Activated naive CD4-positive, alpha-beta T cell (primary cell): ENCODE measurements around the gene TMEM63B.
A peak's percentile ranks its signal among the peaks of the same experiment; 100 is the strongest.
"Not testable (repeated sequence)": the region's sequence is repeated elsewhere in the genome, so short reads cannot be mapped to it uniquely, and the experiment has no call there.

ENCODE experiments used
- DNase-seq, 4 experiments: peaks; one replicate each; lab custom pipeline; 2025; lab: John Stamatoyannopoulos, UW

TMEM63B gene

DNA sequence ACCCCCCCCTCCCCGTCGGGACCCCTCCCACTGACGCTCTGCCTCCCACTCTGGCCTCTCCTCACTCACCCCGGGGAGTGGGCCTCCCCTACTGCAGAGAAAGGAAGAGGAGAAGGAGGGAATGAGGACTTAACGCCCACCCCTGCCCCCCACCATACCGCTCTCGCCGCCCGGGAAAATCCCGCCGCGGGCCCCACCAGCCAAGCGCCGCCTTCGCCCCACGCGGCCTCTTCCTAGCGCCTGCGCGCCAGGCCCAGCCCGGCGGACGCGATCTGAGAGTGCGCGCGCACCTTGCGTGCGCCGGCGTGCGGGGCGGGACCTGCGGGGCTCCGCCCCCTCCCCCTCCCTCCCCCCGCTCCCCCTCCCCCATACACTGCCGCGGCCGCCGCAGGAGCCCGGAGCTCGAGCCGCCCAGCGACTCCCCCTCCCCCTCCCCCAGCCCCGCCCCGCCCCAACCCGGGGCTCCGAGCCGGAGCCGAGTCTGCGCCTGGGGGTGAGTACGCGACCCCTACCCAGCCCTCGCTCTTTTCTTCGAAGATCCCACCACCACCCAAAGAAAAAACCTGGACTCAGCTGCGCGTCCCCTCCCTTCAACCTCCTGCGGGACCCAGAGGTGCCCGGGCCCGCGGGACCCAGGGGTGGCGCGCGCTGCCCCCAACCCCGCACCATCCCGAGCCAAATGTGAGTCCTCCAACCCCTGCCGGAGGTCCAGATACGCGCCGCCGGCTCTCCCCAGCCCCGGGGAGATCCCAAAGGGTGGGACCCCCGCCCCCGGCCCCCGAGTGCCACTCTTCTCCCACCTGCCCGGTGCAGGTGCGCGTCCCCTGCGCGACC, at the start of gene TMEM63B, which contains the start of gene MRPL14:
TSS of gene TMEM63B (plus strand) at position 369 of the 834 bp plus-strand sequence. CDS start 7,031 bp downstream, outside the sequence.
TSS of gene MRPL14 (minus strand) at position 267 of the 834 bp plus-strand sequence. CDS start 10,841 bp downstream, outside the sequence.
- DNase-seq = peak; percentile 79 to 90 (median 80)

DNA sequence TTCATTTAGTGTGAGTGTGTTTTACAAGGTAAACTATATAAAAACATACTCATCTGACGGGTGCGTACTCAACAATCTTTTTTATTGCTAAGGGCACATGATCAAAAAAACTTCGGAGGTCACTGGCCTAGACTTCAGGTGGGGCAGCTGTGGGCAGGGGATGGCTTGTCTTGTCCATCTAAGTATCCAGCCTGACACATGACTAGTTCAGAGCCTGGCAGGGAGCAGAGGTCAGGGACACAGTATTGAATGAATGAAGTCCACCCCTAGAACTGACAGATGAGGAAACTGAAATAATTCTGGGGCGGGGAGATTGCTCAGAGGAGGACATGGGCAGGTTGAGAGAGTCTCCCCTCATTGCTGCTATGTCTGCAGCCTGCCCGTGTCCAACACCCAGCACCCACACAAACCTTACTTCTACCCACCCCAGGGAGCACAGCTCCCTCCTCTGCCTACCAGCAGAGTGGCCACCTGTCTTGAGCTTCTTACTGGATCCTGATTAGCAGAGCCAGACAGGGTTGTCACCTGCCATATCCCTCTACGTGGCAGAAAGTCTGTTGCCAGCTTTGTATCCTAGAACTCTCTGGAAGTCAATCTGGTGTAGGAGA, 49.0 kb upstream of the TMEM63B start:
- DNase-seq = no peak

DNA sequence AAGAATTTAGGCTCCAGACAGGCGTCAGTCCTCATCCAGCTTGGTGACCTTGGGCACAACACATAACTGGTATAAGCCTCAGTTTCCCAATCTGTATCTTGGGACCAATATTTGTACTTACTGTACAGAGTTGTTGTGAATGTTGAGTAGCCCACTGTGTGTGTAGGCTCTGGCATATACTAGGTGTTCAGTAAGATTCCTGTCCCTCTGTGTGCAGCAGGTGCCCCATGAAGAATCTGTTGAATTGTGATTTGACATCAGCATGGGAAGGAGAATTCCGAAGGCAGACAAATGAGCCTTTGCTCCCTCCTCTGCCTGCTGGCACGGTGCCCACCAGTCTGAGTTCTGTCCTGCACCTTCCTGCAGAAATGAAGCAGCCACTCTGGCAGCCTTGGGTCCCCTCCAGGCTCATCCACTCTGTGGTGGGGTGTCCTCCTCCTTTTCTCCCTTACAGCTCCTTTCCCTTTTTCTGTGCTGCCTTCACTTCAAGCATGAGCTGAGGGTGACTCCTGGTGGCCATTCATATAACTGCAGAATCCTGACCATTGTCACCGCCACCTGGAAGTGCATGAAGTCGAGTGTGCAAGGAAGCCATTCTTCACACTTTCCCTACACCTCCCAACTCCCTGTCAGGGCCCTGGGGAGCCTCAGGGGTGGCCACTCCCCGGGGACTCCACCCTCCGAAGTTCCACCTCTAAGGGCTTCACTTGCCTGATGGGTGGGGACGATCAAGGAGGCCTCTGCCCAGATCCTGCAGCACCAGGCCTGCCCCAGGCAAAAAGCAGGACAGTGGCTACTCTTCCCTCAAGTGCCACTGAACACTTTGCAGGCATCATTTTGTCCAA, 48.3 kb upstream of the TMEM63B start:
- no peak for DNase-seq

DNA sequence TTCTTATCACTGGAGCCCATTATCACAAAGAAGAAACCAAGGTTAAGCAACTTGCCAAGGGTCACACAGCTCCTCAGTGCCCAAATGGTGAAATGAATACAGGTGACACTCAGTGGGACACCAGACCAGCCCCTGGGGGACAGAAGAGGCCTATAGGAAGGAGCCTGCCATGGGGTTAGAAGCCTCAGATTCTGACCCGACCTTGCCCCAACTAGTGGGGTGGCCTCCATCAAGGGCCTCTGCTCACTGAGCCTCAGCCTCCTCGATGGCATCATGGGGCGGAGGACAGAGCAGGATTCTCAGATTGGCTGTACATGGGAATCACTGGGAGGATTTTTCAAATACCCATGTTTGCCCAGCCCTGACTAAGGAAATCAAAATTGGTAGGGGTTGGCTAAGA, 47.7 kb upstream of the TMEM63B start:
- DNase-seq = no peak

DNA sequence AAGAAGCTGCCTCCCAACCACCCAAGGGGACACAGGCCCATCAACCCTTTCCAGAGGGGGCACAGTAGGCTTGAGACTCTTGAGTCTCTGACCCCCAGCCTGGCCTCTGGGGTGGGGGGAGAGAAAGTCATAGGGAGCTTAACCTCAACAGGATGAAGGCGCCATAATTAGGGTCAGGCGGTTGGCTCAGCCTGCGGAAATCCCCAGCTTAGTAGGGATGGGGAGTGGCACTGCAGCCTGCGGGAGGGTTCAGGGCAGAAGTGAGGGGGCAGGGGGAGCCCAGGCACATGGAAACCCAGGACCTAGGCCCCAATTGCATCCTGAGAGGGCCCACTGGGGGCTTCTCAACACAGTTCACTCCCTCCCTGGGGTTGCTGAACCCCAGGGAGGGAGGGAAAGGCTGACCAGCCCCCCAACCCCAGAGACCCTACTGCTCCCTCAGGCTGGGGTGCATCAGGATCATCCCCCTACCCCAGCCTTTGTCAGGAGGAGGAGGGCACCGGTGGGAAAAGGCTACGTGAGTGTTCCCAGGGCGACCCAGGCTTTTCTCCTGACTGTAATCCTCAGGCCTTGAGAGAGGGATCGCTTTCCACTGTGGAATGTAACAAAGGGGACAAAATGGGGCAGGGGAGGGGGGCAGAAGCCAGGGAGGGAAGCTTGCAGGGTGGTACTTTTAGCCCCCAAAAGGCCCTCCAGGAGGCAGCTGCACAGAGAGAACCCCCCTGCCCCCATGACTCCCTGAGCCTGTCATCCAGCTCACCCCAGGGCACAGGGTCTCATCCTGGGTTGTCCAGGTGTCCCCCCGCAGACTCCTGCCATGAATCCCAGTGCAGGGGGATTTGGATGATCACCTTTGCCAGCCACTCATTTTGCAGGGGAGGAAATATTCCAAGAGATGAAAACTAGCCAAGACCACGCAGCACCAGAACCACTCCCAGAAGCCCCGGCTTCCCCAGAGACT, 46.5 kb upstream of the TMEM63B start:
- DNase-seq = no peak

DNA sequence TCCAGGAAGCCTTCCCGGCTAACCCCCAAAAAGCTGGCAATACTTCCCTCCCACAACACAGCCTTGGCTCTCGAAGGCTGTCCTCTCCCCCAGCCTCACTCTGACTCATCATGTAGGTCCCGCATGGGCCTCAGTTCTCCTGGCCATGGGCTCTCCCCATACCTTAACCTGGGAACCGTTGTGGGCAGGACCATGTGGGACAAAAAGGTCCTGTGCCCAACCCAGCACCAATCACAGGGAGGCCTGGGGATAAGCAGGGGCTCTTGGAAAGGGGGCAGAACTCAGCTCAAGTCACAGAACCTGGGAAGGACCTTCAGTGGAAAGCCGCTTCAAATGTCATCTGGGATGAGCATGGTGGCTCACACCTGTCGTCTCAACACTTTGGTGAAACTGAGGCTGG, 45.6 kb upstream of the TMEM63B start:
- DNase-seq = no peak

DNA sequence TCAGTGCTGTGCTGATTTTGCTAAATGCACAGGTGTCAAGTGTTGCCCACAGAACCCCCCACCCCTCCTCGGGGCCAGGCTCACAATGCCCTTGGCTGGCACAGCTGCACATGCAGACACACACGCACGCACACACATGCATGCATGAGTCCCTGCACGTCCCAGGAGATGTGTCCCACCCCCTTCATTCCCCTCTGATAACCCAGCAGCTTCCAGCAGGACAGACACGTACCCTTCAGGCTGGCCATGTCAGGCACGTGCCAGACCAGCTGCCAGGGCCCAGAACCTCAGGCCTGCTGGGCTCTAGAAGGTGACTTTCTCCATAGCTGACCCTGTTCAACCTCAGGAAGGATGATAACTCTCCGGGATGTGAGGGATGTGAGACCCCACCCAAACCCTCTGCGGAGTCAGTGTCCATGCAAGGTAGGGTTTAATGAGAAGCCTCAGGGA, 44.5 kb upstream of the TMEM63B start:
- DNase-seq = no peak

DNA sequence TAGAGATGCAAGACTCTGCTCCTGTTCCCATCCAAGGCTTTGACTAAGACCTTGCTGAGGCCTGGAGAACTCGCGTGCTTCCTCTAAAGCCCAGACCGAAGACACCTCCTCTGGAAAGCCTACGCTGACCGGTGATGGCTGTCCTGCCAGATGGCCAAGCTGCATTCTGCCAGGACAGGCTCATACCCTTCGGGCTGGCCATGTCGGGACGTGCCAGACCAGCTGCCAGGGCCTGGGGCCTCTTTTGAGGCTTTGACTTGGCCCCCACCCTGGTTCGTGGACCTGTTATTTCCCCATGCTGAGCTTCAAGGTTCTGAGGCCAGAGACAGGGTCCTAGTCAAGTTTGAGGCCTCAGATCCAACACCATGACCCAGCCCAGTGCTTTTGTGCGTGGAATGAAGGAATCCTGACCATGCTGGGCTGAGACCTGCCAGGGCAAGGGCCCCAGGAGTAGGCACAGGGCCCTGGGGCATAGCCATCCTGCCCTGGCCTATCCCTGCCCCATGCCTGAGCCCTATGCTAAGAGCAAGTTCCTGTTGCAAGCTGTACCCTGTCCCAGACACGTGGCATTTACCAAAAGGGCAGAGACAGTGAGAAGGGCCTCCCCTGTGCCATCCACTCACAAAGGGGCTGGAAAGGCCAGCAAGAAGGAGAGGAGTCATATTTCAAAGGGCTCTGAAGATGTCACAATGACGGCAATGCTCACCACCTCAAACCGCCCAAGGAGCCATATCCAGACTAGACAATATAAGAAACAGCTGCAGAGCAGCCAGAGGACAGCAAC, 42.9 kb upstream of the TMEM63B start:
- DNase-seq = no peak

DNA sequence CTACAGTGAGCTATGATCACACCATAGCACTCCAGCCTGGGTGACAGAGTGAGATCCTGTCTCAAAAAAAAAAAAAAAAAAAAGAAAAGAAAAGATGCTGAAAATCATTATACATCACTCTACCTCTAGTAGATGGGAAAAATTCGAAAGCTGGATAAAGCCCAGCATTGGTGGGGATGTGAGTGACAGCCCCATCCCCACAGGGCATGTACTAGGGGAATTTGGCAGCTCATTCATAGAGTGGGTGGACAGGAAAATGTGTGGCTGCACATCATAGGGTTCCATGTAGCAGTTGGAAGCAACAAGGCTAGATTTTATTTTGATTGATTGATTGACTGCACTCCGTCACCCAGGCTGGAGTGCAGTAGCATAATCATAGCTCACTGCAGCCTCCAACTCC, 42.1 kb upstream of the TMEM63B start:
- DNase-seq = no peak

DNA sequence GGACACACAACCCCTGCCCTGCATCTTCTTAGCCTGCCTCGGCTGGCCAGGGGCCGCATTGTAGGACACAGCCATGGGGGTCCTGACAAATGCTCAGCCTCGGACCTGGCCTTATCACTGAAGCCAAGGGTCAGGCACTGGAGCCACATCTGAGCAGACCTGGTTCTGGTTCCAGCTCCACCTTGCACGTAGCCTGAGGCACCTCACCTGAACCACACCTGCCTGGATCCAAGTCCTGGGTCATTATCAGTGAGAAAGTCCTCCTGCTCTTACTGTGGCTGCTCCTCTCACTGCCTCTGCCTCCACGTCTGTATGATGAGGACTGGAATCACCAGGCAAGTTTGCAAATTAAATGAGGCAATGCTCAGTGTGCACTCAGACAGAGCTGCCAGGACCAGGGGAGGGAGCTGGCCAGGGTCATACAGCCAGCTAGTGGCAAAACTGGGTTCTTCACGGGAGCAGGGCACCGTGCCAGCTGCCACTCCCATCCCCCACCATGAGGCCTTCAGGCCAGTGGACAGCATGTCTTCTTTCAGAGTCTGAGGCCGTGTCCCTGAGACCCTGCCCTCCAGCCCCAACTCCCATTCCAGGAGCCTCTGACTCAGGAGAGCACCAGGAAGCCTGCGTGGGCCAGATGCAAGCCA, 40.3 kb upstream of the TMEM63B start:
- no peak for DNase-seq

DNA sequence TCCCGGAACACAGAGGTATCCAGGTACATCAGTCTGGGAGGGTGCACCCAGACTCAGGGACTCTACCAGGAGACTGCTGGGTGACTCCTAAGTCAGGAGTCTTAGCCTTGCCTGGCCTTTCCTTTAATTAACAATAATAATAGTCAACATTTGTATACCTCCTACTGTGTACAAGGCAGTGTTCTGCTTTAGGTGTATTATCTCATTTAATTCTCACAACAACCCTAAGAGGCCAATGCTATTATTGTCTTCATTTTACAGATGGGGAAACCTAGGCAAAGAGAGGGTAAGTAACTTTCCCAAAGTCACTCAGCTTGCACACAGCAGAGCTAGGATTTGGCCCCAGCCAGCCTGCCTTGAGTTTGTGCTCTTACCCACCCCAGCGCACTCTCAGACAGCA, 39.7 kb upstream of the TMEM63B start:
- no peak for DNase-seq

DNA sequence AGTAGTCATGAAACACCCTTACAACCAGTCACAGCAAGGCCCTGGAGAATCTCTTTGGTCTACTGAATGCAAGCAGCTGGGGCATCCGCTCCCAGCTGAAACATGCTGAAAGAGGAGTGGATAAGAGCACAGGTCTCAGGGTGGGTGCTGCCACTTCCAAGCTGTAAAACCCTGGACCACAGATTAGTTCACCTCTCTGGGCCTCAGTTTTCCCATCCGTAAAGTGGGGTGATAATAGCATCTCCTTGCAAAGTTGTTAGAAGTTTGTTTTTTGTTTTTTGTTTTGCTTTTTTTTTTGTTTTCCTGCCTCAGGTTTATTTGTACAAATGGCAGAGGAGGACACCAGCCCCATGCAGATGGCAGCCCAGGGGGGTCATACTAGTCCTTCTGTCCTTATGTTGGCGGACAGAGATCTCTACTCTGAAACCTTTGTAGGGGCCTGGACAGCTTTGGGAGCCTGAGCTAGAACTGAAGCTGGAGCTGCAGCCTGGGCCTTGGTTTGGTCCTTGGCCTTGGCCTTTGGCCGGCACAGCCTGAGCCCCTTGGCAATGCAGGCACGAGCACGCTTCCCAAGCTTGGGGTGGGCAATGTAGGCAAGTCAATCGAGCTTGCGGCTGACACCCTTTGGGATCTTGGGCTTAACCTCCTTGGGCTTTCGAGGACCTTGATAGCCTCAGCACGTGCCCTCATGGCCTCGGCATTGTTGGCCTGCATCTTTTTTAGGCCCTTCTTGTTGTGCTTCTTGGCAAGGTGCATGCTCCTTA, 38.3 kb upstream of the TMEM63B start:
- no peak for DNase-seq

DNA sequence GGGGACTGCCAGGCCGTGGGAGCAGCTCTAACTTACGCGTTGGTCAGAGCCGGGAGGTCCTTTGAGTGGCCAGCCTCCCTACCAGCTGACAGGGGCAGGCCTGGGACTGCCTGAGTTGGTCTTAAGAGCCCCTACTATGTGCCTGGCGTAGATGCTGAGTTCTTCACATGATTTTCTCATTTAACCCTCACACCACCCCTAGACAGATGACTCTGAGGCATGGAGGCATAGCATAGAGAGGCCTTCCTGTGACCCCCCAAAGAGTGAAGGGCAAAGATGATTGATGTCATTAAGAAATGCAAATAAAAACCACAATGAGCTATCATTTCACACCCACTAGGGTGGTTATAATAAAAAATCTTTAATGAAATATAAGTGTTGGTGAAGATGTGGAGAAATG, 36.9 kb upstream of the TMEM63B start:
- no peak for DNase-seq

DNA sequence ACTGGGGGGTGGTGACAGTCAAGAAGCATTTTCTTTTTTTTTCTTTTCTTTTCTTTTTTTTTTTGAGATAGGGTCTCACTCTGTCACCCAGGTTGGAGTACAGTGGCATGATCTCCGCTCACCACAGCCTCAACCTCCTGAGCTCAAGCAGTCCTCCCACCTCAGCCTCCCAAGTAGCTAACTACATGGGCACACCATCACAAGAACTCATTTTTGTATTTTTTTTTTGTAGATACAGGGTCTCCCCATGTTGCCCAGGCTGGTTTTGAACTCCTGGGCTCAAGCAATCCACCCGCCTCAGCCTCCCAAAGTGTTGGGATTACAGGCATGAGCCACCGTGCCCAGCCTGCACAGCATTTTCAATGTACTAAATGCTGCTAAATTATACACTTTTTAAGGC, 36.0 kb upstream of the TMEM63B start:
- not testable (repeated sequence) for DNase-seq

DNA sequence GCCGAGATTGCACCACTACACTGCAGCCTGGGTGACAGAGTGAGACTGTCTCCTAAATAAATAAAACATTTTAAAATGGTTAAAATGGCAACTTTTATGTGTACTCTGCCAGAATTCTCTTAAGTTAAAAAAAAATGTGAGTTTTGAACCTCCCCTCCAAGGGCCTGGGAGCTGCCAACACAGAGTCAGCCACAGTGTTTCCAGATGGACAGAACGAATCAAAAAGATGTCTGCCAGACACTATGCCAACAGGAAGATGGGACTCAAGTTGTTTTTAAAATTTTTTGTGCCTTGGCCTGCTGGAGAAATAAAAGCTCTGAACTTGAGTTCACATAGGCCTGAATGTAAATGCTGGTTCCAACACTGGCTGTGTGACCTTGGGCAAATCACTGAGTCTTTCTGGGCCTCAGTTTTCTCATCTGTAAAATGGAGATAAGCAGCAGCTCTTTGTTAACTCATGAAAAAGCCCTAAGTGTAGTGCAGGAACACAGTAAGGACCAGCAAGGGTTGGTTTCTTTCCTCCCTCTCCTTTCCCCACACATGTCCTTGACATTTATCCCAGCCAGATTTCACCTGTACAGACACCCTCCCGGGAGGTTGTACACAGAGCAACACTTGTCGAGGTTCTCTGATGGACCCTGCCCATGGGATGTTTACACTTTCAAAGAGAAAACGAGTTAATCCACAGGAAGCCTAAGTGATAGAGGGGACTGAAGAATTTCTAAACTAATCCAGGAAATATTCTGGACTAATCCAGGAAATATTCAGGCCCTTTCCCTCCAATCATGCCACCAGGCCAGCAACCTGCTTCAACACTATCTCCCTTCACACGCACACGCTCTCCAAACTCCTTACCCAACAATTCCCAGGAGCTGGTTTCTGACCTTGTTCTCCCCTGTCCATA, 35.1 kb upstream of the TMEM63B start:
- no peak for DNase-seq

DNA sequence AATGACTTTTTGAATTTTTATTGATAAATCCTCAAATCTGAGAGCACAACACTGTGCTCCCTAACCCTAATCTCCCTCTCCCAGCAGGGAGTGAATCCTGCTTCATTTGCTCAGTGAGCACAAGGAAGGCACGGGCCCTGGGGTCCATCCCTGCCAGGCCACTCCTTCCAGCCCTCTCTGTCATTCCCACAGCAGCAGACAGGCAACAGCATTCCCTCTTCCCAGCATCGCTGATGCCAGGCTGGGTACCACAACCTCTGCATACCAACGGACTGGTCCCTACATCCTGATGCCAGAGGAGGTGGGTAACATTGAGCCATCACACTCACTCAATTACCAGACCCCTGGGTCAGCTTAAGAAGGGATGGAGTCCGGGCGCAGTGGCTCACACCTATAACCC, 34.3 kb upstream of the TMEM63B start:
- no peak for DNase-seq

DNA sequence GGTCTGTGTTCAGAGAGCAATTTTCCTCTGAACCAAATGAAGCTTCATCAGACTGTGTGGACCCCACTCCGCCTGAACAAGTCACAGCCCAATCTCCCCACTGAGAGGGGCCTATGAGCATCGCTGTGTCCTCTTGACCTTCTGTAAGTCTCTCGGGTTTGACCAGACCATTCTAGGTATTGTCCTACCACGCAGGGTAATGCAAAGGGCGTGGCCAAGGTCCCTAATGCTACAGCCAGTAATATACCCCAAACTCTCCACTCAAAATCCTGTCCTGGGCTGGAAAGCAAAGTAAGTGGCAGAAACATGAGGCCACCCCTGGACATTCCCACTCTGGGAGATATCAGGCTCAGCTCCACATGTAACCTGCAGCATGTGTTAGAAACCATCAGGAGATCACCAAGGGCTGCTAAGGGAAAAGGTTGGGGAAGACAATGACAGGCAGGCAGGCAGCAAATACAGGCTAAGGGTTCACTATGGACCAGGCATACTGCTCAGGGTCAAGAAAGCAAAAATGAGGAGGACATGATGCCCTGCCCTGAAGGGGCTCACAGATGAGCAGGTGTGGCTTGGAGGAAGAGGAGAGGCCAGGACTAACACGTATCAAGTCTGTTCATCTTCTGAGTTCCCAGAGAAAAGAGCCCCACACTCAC, 33.5 kb upstream of the TMEM63B start:
- DNase-seq = no peak
